GM19395 (cell line): Measurements from ENCODE around the gene PSMD13.
"Not testable (repeated sequence)": the region's sequence is repeated elsewhere in the genome, so short reads cannot be mapped to it uniquely, and the experiment has no call there.

Experiments
- ATAC-seq: cut with Tn5 transposase; IDR thresholded peaks from one replicate; pipeline ENCODE4 v1.9.1; 2021; ENCODE audit warnings: mild to moderate bottlenecking, moderate library complexity; ENCODE audit not compliant: unreplicated experiment

PSMD13 gene

GRCh38 chr11:285894-286220 lies 49.1 kb downstream of the PSMD13 start:
- ATAC-seq: no peak

GRCh38 chr11:286977-287820 lies 50.4 kb downstream of the PSMD13 start:
- ATAC-seq: not testable (repeated sequence)

- no peak for ATAC-seq
Observed at GRCh38 chr11:287821-288477, 51.2 kb downstream of the PSMD13 start.

- ATAC-seq: peak; percentile 64
Observed at GRCh38 chr11:288478-289397, 52.0 kb downstream of the PSMD13 start, which contains the start of gene PGGHG. Gene PGGHG, plus strand, starts transcription at chr11:289126. Its CDS starts 691 bp downstream, at chr11:289817.

GRCh38 chr11:289398-289711 lies 52.6 kb downstream of the PSMD13 start:
- no peak for ATAC-seq

GRCh38 chr11:289712-290620 lies 53.2 kb downstream of the PSMD13 start:
- no peak for ATAC-seq

- ATAC-seq: no peak
Observed at GRCh38 chr11:290621-291231, 54.0 kb downstream of the PSMD13 start.

GRCh38 chr11:291281-292210 lies 54.8 kb downstream of the PSMD13 start:
- ATAC-seq: no peak

- ATAC-seq: no peak
Observed at GRCh38 chr11:292211-293121, 55.7 kb downstream of the PSMD13 start.

- no peak for ATAC-seq
Observed at GRCh38 chr11:293271-293851, 56.6 kb downstream of the PSMD13 start.

GRCh38 chr11:293852-294661 lies 57.3 kb downstream of the PSMD13 start:
- no peak for ATAC-seq

GRCh38 chr11:294780-295179 lies 58.0 kb downstream of the PSMD13 start:
- ATAC-seq: no peak

- no peak for ATAC-seq
Observed at GRCh38 chr11:295351-296170, 58.8 kb downstream of the PSMD13 start.

- ATAC-seq: no peak
Observed at GRCh38 chr11:296171-297050, 59.6 kb downstream of the PSMD13 start.

GRCh38 chr11:297051-297585 lies 60.3 kb downstream of the PSMD13 start:
- no peak for ATAC-seq
